Ascending aorta (tissue), 2 donors: ENCODE measurements around the gene RARS2. TPM values are rescaled to one million over a fixed set of nuclear protein-coding genes. Genes with fewer than 3 reads are reported as not detected.

Source experiments
- DNase-seq, 2 donors: peaks; one replicate each; pipeline ENCODE4 v3.0.0-alpha.2; 2019; ENCODE audit warnings: low spot score in 2 of 2
- H3K27ac ChIP-seq, 2 donors: fragments of 200-600 bp; sonication (generic); one replicate each; pipeline ENCODE4 v1.5.1; 2016 to 2017; ENCODE audit warnings: mild to moderate bottlenecking in 1 of 2
- H3K27me3 ChIP-seq: fragments of 200-600 bp; sonication (generic); one replicate; pipeline ENCODE4 v1.5.1; 2017
- H3K36me3 ChIP-seq, 2 donors: fragments of 200-600 bp; sonication (generic); one replicate each; pipeline ENCODE4 v1.5.1; 2016
- H3K4me1 ChIP-seq, 2 donors: fragments of 200-600 bp; sonication (generic); one replicate each; pipeline ENCODE4 v1.5.1; 2016 to 2017; ENCODE audit warnings: mild to moderate bottlenecking in 1 of 2
- H3K4me3 ChIP-seq, 2 donors: fragments of 200-600 bp; sonication (generic); one replicate each; pipeline ENCODE4 v1.5.1; 2016 to 2017; ENCODE audit warnings: mild to moderate bottlenecking in 1 of 2
- H3K9me3 ChIP-seq, 2 donors: fragments of 200-600 bp; sonication (generic); one replicate each; pipeline ENCODE4 v1.5.1; 2016
- intact Hi-C: fragments of 100-400 bp; cut with DNase I; formaldehyde crosslinking; loops from one replicate; pipeline ENCODE4 v1.15.1; 2023
- total RNA-seq: library from RNA; depleted of rRNA; stranded (reverse); fragments of >200 nt; gene quantifications from one replicate; pipeline ENCODE4 v1.1.0, GENCODE V29; 2016
- TF ChIP-seq, protein P1 (sequence below), 3 experiments: fragments of 200-600 bp in 2 of 3; fragments of 450-650 bp in 1 of 3; sonication (generic) in 2 of 3; IDR thresholded peaks; one replicate each; pipeline ENCODE4 v1.5.1; 2016 to 2019; ENCODE audit warnings: antibody characterized with exemption in 3 of 3, mild to moderate bottlenecking in 1 of 3, moderate library complexity in 1 of 3

The RARS2 gene
- total RNA-seq, 1 donor from 2014 or later: 1.7 TPM

DNA sequence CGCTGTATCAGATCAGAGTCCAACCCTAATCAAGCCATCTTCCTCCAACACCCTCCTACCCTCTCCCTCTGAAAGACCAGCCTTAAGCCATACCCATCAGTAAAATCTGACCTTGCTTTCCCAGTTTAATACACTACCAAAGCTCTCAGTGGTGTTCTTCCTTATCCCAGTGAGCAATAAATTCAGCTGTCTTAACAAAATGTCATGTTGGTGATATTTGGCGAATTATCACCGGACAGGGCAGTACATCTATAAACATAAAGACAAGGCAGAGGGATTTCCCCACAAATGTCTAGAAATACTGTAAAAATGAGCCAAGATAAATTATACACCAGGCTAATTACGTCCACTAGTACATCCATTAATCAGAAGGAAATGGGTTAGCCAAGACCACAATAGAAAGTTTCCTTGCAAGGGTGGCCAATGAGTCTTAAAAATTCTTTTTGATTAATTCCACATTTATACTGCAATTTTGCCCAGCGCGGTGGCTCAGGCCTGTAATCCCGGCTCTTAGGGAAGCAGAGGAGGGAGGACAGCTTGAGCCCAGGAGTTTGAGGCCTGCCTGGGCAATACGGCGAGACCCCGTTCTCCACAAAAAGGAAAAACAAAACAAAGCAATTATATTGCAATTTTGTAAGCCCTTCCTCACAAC, 905 bp downstream of the RARS2 start:
- no peaks in the 10 kb centered on the region for H3K27me3 ChIP-seq
- H3K36me3 ChIP-seq: peaks cover 0 to 3% of the 10 kb centered on the region in 2 donors
- H3K9me3 ChIP-seq: no peaks in the 10 kb centered on the region
- peaks cover 3 to 21% of the 10 kb centered on the region in 2 donors for H3K4me1 ChIP-seq
- TF ChIP-seq, protein P1, sequence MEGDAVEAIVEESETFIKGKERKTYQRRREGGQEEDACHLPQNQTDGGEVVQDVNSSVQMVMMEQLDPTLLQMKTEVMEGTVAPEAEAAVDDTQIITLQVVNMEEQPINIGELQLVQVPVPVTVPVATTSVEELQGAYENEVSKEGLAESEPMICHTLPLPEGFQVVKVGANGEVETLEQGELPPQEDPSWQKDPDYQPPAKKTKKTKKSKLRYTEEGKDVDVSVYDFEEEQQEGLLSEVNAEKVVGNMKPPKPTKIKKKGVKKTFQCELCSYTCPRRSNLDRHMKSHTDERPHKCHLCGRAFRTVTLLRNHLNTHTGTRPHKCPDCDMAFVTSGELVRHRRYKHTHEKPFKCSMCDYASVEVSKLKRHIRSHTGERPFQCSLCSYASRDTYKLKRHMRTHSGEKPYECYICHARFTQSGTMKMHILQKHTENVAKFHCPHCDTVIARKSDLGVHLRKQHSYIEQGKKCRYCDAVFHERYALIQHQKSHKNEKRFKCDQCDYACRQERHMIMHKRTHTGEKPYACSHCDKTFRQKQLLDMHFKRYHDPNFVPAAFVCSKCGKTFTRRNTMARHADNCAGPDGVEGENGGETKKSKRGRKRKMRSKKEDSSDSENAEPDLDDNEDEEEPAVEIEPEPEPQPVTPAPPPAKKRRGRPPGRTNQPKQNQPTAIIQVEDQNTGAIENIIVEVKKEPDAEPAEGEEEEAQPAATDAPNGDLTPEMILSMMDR (IDR thresholded peaks at IDR 0.05): no peak
- H3K4me3 ChIP-seq: peak overlapping the region; percentile 83 to 94
- H3K27ac ChIP-seq: peak overlapping the region in 1 of 2 donors; percentile 85
- DNase-seq: no peak
- intact Hi-C loops: loop anchor here (1.0 to 2.0 kb wide), 3 partner anchors 72 to 182 kb away; partner anchors contain the start of genes AKIRIN2 and CFAP206

DNA sequence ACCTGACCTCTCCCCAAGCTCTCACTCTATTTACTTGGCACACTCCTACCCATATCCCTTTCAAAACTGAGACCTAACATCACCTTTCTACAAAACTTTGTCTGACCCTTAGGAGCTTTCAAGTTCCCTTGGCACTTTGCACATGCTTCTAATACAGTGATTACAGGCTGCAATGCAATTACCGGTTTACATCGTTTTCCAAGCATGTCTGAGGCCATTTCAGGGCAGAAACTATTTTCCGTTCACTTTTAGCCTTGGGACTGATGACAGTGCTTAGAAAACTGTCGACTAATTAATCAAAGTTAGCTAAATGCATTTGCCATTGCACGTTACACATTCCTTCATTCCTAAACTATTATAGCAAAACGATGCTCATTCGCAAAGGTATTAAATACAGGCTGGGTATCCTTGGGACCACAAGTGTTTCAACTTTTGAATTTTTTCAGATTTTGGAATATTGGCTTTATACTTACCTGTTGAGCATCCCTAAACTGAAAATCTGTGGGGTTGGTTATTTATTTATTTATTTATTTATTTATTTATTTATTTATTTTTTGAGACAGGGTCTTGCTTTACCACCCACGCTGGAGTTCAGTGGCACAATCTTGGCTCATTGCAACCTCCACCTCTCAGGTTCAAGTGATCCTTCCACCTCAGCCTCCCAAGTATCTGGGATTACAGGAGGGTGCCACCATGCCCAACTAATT, 3.3 kb downstream of the RARS2 start:
- no peaks in the 10 kb centered on the region for H3K27me3 ChIP-seq
- peaks cover 17 to 18% of the 10 kb centered on the region in 2 donors for H3K36me3 ChIP-seq
- no peak overlapping the region for H3K27ac ChIP-seq
- DNase-seq: no peak
- H3K4me1 ChIP-seq: peaks cover 3 to 21% of the 10 kb centered on the region in 2 donors
- no peak overlapping the region for H3K4me3 ChIP-seq
- no peaks in the 10 kb centered on the region for H3K9me3 ChIP-seq
- TF ChIP-seq, protein P1 (IDR thresholded peaks at IDR 0.05): no peak
- intact Hi-C loops: no loop called here

DNA sequence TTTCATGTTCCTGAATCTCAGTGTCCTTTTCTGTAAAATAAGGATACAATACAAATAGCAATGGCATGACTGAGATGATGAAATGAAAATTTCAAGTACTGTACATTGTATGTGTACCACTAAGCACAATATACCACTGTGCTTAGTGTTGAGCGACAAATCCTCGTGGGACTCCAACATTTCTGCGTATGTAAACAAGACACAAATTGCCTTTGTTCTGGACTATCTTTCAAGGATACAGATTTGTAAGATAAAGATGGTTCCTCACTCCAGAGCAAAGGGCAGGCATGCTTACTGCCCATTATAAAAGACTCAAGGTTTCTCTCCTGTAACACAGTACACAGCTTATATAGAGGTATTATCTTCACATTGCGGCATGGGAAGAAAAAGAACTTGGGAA, 6.0 kb downstream of the RARS2 start:
- TF ChIP-seq, protein P1 (IDR thresholded peaks at IDR 0.05): no peak
- intact Hi-C loops: no loop called here
- Histone ChIP-seq H3K27me3 (no peaks in the 10 kb centered on the region), H3K4me3 (no peak overlapping the region), H3K4me1 (peaks cover 0 to 13% of the 10 kb centered on the region in 2 donors), H3K36me3 (peaks cover 19 to 25% of the 10 kb centered on the region in 2 donors), H3K27ac (no peak overlapping the region), H3K9me3 (no peaks in the 10 kb centered on the region)
- DNase-seq: no peak

DNA sequence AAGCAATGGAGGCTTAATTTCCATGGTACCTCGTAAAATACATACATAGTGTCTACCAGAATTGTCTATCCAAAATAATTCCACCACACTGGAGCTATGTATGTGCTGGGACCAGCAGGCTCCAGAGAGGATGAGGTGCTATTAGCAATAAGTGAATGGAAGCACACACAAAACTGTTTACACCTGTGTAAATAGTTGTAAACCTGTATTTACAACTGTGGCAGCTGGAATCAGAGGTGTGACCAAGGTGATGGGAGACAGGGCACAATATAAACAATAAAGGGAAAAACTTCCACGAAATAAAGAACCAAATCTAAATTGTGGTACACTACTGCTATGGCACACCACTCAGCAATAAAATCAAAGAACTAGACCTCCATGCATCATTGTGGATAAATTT, 14.4 kb downstream of the RARS2 start:
- DNase-seq: no peak
- TF ChIP-seq, protein P1 (IDR thresholded peaks at IDR 0.05): no peak

DNA sequence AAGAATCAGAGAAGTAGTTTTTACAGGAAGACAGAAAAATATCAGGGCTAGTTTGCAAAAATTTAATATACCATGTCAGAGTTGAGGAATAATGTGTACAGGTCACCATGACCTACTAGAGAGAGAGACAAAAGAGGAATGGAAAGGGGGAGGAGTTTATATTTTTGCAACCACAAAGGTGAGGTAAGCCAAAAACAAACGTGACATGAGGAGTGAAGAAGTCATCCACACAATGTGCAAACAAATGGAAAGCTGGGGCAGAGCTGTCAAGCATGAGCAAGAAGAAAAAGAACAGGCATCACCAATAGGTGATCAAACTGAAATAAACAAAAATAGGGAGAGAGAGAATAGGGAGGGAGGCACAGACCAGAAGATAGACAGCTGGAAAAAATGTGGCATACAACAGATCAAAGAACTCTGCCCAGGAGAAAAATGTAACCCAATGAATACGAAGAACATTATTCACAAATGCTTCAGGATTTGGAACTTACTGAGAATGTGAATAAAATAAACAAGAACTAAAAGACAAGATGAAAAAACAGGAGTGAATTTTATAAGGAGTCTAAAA, 15.5 kb downstream of the RARS2 start:
- H3K36me3 ChIP-seq: no peaks in the 10 kb centered on the region
- H3K9me3 ChIP-seq: no peaks in the 10 kb centered on the region
- H3K27me3 ChIP-seq: no peaks in the 10 kb centered on the region
- peaks cover 0 to 6% of the 10 kb centered on the region in 2 donors for H3K4me1 ChIP-seq
- H3K27ac ChIP-seq: no peak overlapping the region
- DNase-seq: no peak
- intact Hi-C loops: no loop called here
- H3K4me3 ChIP-seq: no peak overlapping the region
- TF ChIP-seq, protein P1 (IDR thresholded peaks at IDR 0.05): no peak

More for the DNA sequence above, 14.4 kb downstream of the RARS2 start:
- no peaks in the 10 kb centered on the region for H3K9me3 ChIP-seq
- H3K4me3 ChIP-seq: no peak overlapping the region
- H3K27me3 ChIP-seq: no peaks in the 10 kb centered on the region
- H3K4me1 ChIP-seq: peaks cover 0 to 6% of the 10 kb centered on the region in 2 donors
- H3K36me3 ChIP-seq: no peaks in the 10 kb centered on the region
- intact Hi-C loops: no loop called here
- H3K27ac ChIP-seq: no peak overlapping the region
